ENCODE measurements around the gene NRG3. TPM values are rescaled to one million over a fixed set of nuclear protein-coding genes. Genes with fewer than 3 reads are reported as not detected.
A peak's percentile ranks its signal among the peaks of the same experiment; 100 is the strongest.

NRG3 gene
- total RNA-seq, 1 experiment from 2014 or later: 0.62 TPM

- Histone ChIP-seq H3K4me3 (ENCODE audit: insufficient read depth, low read depth, low read length) (no peak overlapping the region), H3K27me3 (ENCODE audit: control insufficient read depth, insufficient read depth, low read length) (no peaks in the 10 kb centered on the region), H3K36me3 (replicated peaks; ENCODE audit: control insufficient read depth, insufficient read depth, low read length) (no peaks in the 10 kb centered on the region)
- DNase-seq: no peak
These were observed 630.0 kb downstream of the NRG3 start for GRCh38 chr10:82505009-82505408.

GRCh38 chr10:82506680-82507376 is 631.8 kb downstream of the NRG3 start:
- H3K27me3 ChIP-seq (ENCODE audit: control insufficient read depth, insufficient read depth, low read length): no peaks in the 10 kb centered on the region
- no peak for DNase-seq
- H3K36me3 ChIP-seq (replicated peaks; ENCODE audit: control insufficient read depth, insufficient read depth, low read length): no peaks in the 10 kb centered on the region
- H3K4me3 ChIP-seq (ENCODE audit: insufficient read depth, low read depth, low read length): no peak overlapping the region

- DNase-seq: no peak
- no peak overlapping the region for H3K4me3 ChIP-seq (ENCODE audit: insufficient read depth, low read depth, low read length)
- no peaks in the 10 kb centered on the region for H3K36me3 ChIP-seq (replicated peaks; ENCODE audit: control insufficient read depth, insufficient read depth, low read length)
- no peaks in the 10 kb centered on the region for H3K27me3 ChIP-seq (ENCODE audit: control insufficient read depth, insufficient read depth, low read length)
These were observed 640.3 kb downstream of the NRG3 start for GRCh38 chr10:82515256-82515655.

- no peak overlapping the region for H3K4me3 ChIP-seq (ENCODE audit: insufficient read depth, low read depth, low read length)
- H3K27me3 ChIP-seq (ENCODE audit: control insufficient read depth, insufficient read depth, low read length): no peaks in the 10 kb centered on the region
- no peaks in the 10 kb centered on the region for H3K36me3 ChIP-seq (replicated peaks; ENCODE audit: control insufficient read depth, insufficient read depth, low read length)
- DNase-seq: no peak
These were observed 654.1 kb downstream of the NRG3 start for GRCh38 chr10:82529062-82529461.

GRCh38 chr10:82535457-82535856 is 660.5 kb downstream of the NRG3 start:
- H3K4me3 ChIP-seq (ENCODE audit: insufficient read depth, low read depth, low read length): no peak overlapping the region
- DNase-seq: no peak
- no peaks in the 10 kb centered on the region for H3K36me3 ChIP-seq (replicated peaks; ENCODE audit: control insufficient read depth, insufficient read depth, low read length)
- H3K27me3 ChIP-seq (ENCODE audit: control insufficient read depth, insufficient read depth, low read length): no peaks in the 10 kb centered on the region

GRCh38 chr10:82536668-82537067 is 661.7 kb downstream of the NRG3 start:
- H3K27me3 ChIP-seq (ENCODE audit: control insufficient read depth, insufficient read depth, low read length): no peaks in the 10 kb centered on the region
- DNase-seq: no peak
- no peaks in the 10 kb centered on the region for H3K36me3 ChIP-seq (replicated peaks; ENCODE audit: control insufficient read depth, insufficient read depth, low read length)

GRCh38 chr10:82538272-82538671 is 663.3 kb downstream of the NRG3 start:
- H3K4me3 ChIP-seq (ENCODE audit: insufficient read depth, low read depth, low read length): no peak overlapping the region
- no peaks in the 10 kb centered on the region for H3K36me3 ChIP-seq (replicated peaks; ENCODE audit: control insufficient read depth, insufficient read depth, low read length)
- H3K27me3 ChIP-seq (ENCODE audit: control insufficient read depth, insufficient read depth, low read length): no peaks in the 10 kb centered on the region
- no peak for DNase-seq

More at GRCh38 chr10:82536668-82537067, 661.7 kb downstream of the NRG3 start:
- H3K4me3 ChIP-seq (ENCODE audit: insufficient read depth, low read depth, low read length): no peak overlapping the region

- Histone ChIP-seq H3K4me3 (ENCODE audit: insufficient read depth, low read depth, low read length) (no peak overlapping the region), H3K36me3 (replicated peaks; ENCODE audit: control insufficient read depth, insufficient read depth, low read length) (no peaks in the 10 kb centered on the region), H3K27me3 (ENCODE audit: control insufficient read depth, insufficient read depth, low read length) (no peaks in the 10 kb centered on the region)
- no peak for DNase-seq
These were observed 668.6 kb downstream of the NRG3 start for GRCh38 chr10:82543631-82544030.

GRCh38 chr10:82544377-82544776 is 669.4 kb downstream of the NRG3 start:
- DNase-seq: peak; percentile 5

GRCh38 chr10:82551506-82551905 is 676.5 kb downstream of the NRG3 start:
- no peak overlapping the region for H3K4me3 ChIP-seq (ENCODE audit: insufficient read depth, low read depth, low read length)
- no peaks in the 10 kb centered on the region for H3K36me3 ChIP-seq (replicated peaks; ENCODE audit: control insufficient read depth, insufficient read depth, low read length)
- DNase-seq: no peak
- H3K27me3 ChIP-seq (ENCODE audit: control insufficient read depth, insufficient read depth, low read length): no peaks in the 10 kb centered on the region

More at GRCh38 chr10:82544377-82544776, 669.4 kb downstream of the NRG3 start:
- Histone ChIP-seq H3K4me3 (ENCODE audit: insufficient read depth, low read depth, low read length) (no peak overlapping the region), H3K36me3 (replicated peaks; ENCODE audit: control insufficient read depth, insufficient read depth, low read length) (no peaks in the 10 kb centered on the region), H3K27me3 (ENCODE audit: control insufficient read depth, insufficient read depth, low read length) (no peaks in the 10 kb centered on the region)

GRCh38 chr10:82552267-82552666 is 677.3 kb downstream of the NRG3 start:
- no peak for DNase-seq
- H3K27me3 ChIP-seq (ENCODE audit: control insufficient read depth, insufficient read depth, low read length): no peaks in the 10 kb centered on the region
- H3K36me3 ChIP-seq (replicated peaks; ENCODE audit: control insufficient read depth, insufficient read depth, low read length): no peaks in the 10 kb centered on the region
- H3K4me3 ChIP-seq (ENCODE audit: insufficient read depth, low read depth, low read length): no peak overlapping the region

- Histone ChIP-seq H3K36me3 (replicated peaks; ENCODE audit: control insufficient read depth, insufficient read depth, low read length) (no peaks in the 10 kb centered on the region), H3K4me3 (ENCODE audit: insufficient read depth, low read depth, low read length) (no peak overlapping the region), H3K27me3 (ENCODE audit: control insufficient read depth, insufficient read depth, low read length) (no peaks in the 10 kb centered on the region)
- no peak for DNase-seq
These were observed 679.4 kb downstream of the NRG3 start for GRCh38 chr10:82554381-82554780.

- Histone ChIP-seq H3K27me3 (ENCODE audit: control insufficient read depth, insufficient read depth, low read length) (no peaks in the 10 kb centered on the region), H3K36me3 (replicated peaks; ENCODE audit: control insufficient read depth, insufficient read depth, low read length) (no peaks in the 10 kb centered on the region), H3K4me3 (ENCODE audit: insufficient read depth, low read depth, low read length) (no peak overlapping the region)
- DNase-seq: no peak
These were observed 683.1 kb downstream of the NRG3 start for GRCh38 chr10:82558014-82558607.

- DNase-seq: no peak
- Histone ChIP-seq H3K4me3 (ENCODE audit: insufficient read depth, low read depth, low read length) (no peak overlapping the region), H3K36me3 (replicated peaks; ENCODE audit: control insufficient read depth, insufficient read depth, low read length) (no peaks in the 10 kb centered on the region), H3K27me3 (ENCODE audit: control insufficient read depth, insufficient read depth, low read length) (no peaks in the 10 kb centered on the region)
These were observed 689.6 kb downstream of the NRG3 start for GRCh38 chr10:82564353-82565196.

GRCh38 chr10:82565197-82565575 is 690.2 kb downstream of the NRG3 start:
- Histone ChIP-seq H3K4me3 (ENCODE audit: insufficient read depth, low read depth, low read length) (no peak overlapping the region), H3K27me3 (ENCODE audit: control insufficient read depth, insufficient read depth, low read length) (no peaks in the 10 kb centered on the region), H3K36me3 (replicated peaks; ENCODE audit: control insufficient read depth, insufficient read depth, low read length) (no peaks in the 10 kb centered on the region)
- DNase-seq: no peak

Data from H7 (cell line).